Measurements from ENCODE around the gene ATP2A2.

DNA sequence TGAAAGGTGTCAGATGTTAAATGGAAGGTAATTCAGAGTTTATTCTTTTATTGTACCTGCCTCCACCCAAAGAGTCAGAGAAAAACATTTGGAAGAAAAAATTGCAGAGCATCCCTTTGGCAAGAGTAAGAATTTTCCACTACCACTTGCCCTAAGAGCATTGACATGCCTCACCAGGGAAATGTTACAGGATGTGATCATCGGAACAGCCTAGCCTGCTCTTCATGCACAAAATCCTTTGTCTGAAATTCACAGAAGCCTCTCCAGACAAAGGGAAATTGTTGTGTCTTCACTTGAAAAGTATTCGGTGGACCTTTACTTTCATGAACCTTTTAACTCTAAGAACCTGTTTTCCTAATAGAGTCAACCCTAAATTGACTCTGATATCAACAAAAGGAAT, 36.9 kb downstream of the ATP2A2 start:
- TF ChIP-seq, protein P1, sequence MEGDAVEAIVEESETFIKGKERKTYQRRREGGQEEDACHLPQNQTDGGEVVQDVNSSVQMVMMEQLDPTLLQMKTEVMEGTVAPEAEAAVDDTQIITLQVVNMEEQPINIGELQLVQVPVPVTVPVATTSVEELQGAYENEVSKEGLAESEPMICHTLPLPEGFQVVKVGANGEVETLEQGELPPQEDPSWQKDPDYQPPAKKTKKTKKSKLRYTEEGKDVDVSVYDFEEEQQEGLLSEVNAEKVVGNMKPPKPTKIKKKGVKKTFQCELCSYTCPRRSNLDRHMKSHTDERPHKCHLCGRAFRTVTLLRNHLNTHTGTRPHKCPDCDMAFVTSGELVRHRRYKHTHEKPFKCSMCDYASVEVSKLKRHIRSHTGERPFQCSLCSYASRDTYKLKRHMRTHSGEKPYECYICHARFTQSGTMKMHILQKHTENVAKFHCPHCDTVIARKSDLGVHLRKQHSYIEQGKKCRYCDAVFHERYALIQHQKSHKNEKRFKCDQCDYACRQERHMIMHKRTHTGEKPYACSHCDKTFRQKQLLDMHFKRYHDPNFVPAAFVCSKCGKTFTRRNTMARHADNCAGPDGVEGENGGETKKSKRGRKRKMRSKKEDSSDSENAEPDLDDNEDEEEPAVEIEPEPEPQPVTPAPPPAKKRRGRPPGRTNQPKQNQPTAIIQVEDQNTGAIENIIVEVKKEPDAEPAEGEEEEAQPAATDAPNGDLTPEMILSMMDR (IDR thresholded peaks at IDR 0.05): no peak
- TF ChIP-seq POLR2A (IDR thresholded peaks at IDR 0.05): no peak
